Neural crest cell (in vitro differentiated cells): ENCODE results near the gene FOXP1. TPM values are rescaled to one million over a fixed set of nuclear protein-coding genes. Genes with fewer than 3 reads are reported as not detected.

Source experiments
- DNase-seq: peaks from one replicate; pipeline ENCODE4 v3.0.0; 2021; ENCODE audit warnings: low read depth, mixed read lengths, low spot score
- H3K27ac Mint-ChIP-seq: one replicate; pipeline ENCODE4 v1.8.0; 2021; ENCODE audit warnings: mild to moderate bottlenecking, mixed read lengths; ENCODE audit not compliant: unreplicated experiment
- H3K27me3 Mint-ChIP-seq: 2 replicates; pipeline ENCODE4 v1.8.0; 2021; ENCODE audit warnings: low read depth, mild to moderate bottlenecking, mixed read lengths
- H3K36me3 Mint-ChIP-seq: 2 replicates; pipeline ENCODE4 v1.8.0; 2021; ENCODE audit warnings: low read depth, mild to moderate bottlenecking, mixed read lengths
- H3K4me1 Mint-ChIP-seq: 2 replicates; pipeline ENCODE4 v1.8.0; 2021; ENCODE audit warnings: mixed read lengths
- H3K4me3 Mint-ChIP-seq: one replicate; pipeline ENCODE4 v1.8.0; 2021; ENCODE audit warnings: mild to moderate bottlenecking, mixed read lengths
- H3K9me3 Mint-ChIP-seq: 2 replicates; pipeline ENCODE4 v1.8.0; 2021; ENCODE audit warnings: mixed read lengths
- total RNA-seq: library from RNA; stranded (reverse); gene quantifications from 2 replicates; pipeline ENCODE4 v1.2.1, GENCODE V29; 2021
- TF ChIP-seq, protein P1 (sequence below): fragments of 200-600 bp; sonication (generic); conservative IDR thresholded peaks from 2 replicates; pipeline ENCODE4 v1.5.0; 2021; ENCODE audit warnings: antibody characterized with exemption, mild to moderate bottlenecking

Gene FOXP1
- total RNA-seq, 1 donor from 2014 or later, result 22.8 TPM

GRCh38 chr3:71478568-71478967 lies 105.0 kb downstream of the FOXP1 start:
- Mint-ChIP-seq H3K4me3 (no peak overlapping the region), H3K36me3 (peaks cover 5% of the 10 kb centered on the region), H3K27me3 (no peaks in the 10 kb centered on the region), H3K4me1 (no peaks in the 10 kb centered on the region), H3K27ac (peak overlapping the region; percentile 19), H3K9me3 (peaks cover 12% of the 10 kb centered on the region)
- no peak for DNase-seq
- TF ChIP-seq, protein P1, sequence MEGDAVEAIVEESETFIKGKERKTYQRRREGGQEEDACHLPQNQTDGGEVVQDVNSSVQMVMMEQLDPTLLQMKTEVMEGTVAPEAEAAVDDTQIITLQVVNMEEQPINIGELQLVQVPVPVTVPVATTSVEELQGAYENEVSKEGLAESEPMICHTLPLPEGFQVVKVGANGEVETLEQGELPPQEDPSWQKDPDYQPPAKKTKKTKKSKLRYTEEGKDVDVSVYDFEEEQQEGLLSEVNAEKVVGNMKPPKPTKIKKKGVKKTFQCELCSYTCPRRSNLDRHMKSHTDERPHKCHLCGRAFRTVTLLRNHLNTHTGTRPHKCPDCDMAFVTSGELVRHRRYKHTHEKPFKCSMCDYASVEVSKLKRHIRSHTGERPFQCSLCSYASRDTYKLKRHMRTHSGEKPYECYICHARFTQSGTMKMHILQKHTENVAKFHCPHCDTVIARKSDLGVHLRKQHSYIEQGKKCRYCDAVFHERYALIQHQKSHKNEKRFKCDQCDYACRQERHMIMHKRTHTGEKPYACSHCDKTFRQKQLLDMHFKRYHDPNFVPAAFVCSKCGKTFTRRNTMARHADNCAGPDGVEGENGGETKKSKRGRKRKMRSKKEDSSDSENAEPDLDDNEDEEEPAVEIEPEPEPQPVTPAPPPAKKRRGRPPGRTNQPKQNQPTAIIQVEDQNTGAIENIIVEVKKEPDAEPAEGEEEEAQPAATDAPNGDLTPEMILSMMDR, result no peak

DNA sequence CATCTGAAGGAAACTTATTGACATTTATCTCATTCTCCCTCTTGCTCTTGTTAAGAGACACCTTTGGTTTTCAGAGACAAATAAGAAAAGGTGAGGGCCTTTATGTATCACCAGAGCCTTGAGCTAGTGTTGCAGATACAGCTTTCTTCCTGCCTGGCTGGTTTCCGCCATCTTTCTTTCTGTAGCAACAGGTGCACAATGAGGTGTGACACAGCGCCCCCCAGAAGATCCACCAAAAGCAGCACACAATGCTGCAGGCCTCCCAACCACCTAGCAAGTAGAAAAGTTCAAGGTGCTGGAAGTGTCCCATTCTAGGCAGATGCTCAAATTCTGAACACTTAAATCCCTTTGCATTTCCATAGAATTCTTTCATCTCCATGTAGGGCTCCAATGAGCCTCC lies 106.6 kb downstream of the FOXP1 start:
- Mint-ChIP-seq H3K27ac (no peak overlapping the region), H3K9me3 (peaks cover 17% of the 10 kb centered on the region), H3K4me3 (no peak overlapping the region), H3K4me1 (no peaks in the 10 kb centered on the region), H3K36me3 (peaks cover 9% of the 10 kb centered on the region), H3K27me3 (no peaks in the 10 kb centered on the region)
- DNase-seq, result no peak
- TF ChIP-seq, protein P1, result no peak

- Mint-ChIP-seq H3K4me3 (no peak overlapping the region), H3K9me3 (peaks cover 9% of the 10 kb centered on the region), H3K36me3 (peaks cover 3% of the 10 kb centered on the region), H3K27me3 (no peaks in the 10 kb centered on the region), H3K27ac (no peak overlapping the region), H3K4me1 (peaks cover 19% of the 10 kb centered on the region)
- TF ChIP-seq, protein P1, result no peak
- no peak for DNase-seq
These were observed 114.4 kb downstream of the FOXP1 start for GRCh38 chr3:71469138-71469435.

GRCh38 chr3:71468311-71469137 lies 115.0 kb downstream of the FOXP1 start:
- Mint-ChIP-seq H3K36me3 (peaks cover 3% of the 10 kb centered on the region), H3K27me3 (no peaks in the 10 kb centered on the region), H3K4me1 (peaks cover 19% of the 10 kb centered on the region), H3K4me3 (no peak overlapping the region), H3K27ac (no peak overlapping the region), H3K9me3 (peaks cover 4% of the 10 kb centered on the region)
- TF ChIP-seq, protein P1, result no peak
- DNase-seq, result no peak

DNA sequence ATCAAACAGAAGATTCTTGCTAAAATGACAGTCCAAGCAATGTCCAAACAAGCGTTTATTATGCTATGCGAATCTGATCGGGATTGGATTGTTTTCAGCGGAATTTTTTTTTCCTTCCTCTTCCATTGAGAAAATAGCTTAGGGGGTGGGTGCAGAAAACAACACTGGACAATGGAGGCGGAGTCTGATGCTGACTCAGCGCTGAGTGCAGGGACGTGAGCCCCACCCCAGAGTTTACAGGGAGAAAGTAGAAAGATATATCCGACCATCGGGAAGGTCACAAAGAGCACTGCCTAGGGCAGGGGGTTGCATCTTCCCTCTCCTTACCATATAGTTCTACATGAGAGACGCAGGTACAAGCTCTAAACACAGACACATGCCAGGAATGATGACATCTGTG lies 117.0 kb downstream of the FOXP1 start:
- no peaks in the 10 kb centered on the region for H3K27me3 Mint-ChIP-seq
- H3K4me1 Mint-ChIP-seq, result peaks cover 19% of the 10 kb centered on the region
- H3K27ac Mint-ChIP-seq, result no peak overlapping the region
- H3K36me3 Mint-ChIP-seq, result no peaks in the 10 kb centered on the region
- DNase-seq, result no peak
- TF ChIP-seq, protein P1, result no peak
- no peak overlapping the region for H3K4me3 Mint-ChIP-seq
- no peaks in the 10 kb centered on the region for H3K9me3 Mint-ChIP-seq
